Measurements from ENCODE around the gene TSPY2.
"Not testable (repeated sequence)": the region's sequence is repeated elsewhere in the genome, so short reads cannot be mapped to it uniquely, and the experiment has no call there.

DNA sequence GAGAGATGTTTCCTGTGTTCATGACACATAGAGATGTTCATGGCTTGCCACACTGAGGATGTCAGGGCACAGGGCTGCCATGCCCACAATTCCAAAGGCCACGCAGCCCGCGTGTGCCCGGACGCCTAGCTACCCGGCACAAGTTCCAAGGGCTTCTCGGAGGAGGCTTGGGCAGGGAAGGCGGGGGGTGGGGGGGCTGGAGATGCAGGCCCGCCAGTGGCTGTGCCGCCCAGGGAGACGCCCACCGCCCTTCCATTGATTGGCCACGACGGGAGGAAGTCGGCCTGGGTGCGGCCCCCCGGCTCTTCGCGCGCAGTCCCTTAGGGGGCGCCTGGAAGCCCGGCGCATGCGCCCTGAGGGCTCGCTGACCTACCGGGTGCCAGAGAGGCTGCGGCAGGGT is at the start of gene TSPY2:
- TF ChIP-seq EZH2 (IDR thresholded peaks at IDR 0.05; ENCODE audit: insufficient read depth, poor library complexity, severe bottlenecking); EZH2phosphoT487 (IDR thresholded peaks at IDR 0.05; ENCODE audit: insufficient read depth, low read depth): not testable (repeated sequence)

Data from GM23248 (cell line).